OCI-LY1 (cell line): ENCODE data around the gene HNRNPD.
"Not testable (repeated sequence)": the region's sequence is repeated elsewhere in the genome, so short reads cannot be mapped to it uniquely, and the experiment has no call there.

Experiments used
- CTCF ChIP-seq: fragments of 200-600 bp; sonication (generic), shearing (Covaris generic); IDR thresholded peaks from 2 replicates; pipeline ENCODE4 v1.5.1; 2017; ENCODE audit warnings: mild to moderate bottlenecking, antibody characterized with exemption, low read length, moderate library complexity, mixed read lengths
- EZH2 ChIP-seq: fragments of 200-600 bp; sonication (generic), shearing (Covaris generic); IDR thresholded peaks from 2 replicates; pipeline ENCODE4 v1.8.0; 2017; ENCODE audit warnings: borderline replicate concordance, mixed run types, mild to moderate bottlenecking, antibody characterized with exemption, low read length, moderate library complexity, mixed read lengths

GRCh38 chr4:82386312-82386711 is 12.5 kb upstream of the HNRNPD start:
- not testable (repeated sequence) for TF ChIP-seq CTCF, EZH2
